Cardiac septum (tissue), 1 donor: ENCODE data around the gene CLIC5. TPM values are rescaled to one million over a fixed set of nuclear protein-coding genes. Genes with fewer than 3 reads are reported as not detected.

Source experiments
- DNase-seq: peaks from one replicate; pipeline ENCODE4 v3.0.0-alpha.2; 2020; ENCODE audit warnings: low spot score
- intact Hi-C: fragments of 100-400 bp; cut with DNase I; formaldehyde crosslinking; loops from one replicate; pipeline ENCODE4 v1.14.0; 2022
- total RNA-seq: library from RNA; stranded (reverse); fragmentation: NEBNext Ultra II Directional; extraction: Animal tissue kit (Norgen Biotek cat#: 25700); gene quantifications from one replicate; pipeline ENCODE4 v1.2.1, GENCODE V29; 2021
- donor health status: DM: no; HTN: no; CAD: no.

The CLIC5 gene
- total RNA-seq, 1 donor from 2014 or later: 376 TPM

DNA sequence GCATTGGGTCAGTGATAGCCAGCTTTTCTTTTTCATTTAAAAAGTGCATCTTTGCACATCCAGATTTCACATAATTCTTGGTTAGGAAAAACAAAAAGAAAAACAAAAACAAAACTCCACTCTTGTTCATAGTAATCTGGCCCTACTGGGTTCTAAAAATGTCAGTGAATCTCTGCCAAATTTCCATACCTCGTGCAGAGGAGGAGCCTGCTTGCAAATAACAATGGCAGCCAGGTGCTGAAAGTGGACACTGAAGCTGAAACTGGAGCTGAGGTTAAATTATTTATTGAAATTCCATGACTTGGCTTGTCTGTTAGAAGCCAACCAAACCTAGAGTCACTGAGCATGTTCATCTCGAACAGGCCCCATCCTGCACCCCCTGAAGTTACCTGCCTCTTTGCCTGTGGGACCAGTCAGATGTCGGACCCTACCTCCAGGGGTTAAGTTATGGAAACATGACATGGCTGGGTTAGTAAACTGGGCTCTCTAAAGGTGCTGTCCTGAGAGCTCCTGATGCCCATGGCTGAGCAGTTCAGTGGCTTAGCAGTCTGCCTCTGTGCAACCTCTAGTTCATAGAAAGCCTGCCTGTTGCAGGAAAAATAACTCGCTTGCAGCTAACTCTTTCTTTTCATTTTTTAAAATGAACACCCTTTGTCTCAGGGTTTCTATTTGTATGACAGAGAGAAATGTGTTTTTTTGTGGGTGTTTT lies 42.7 kb downstream of the CLIC5 start:
- intact Hi-C loops: loop anchor here (5.0 kb wide), 1 partner anchor 39 kb away; no protein-coding TSS in a partner anchor
- DNase-seq: no peak

DNA sequence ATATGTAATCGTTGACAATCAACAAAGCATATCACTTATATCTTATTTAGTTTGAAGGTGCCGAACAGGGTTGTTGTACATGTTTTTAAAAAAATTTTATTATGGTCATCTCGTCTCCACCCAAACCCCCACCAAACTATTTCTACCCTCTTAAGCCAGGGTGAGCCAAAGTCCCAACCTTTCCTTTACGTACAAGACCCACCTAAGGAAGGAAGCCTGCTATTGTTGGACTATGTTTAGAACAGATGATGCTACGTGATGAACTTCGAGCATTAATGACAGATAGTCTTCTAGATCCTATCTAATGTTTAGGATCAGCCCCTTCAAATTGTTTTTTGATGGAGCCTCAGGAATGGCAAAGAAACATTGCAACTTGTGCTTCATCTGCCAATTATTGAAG lies 44.4 kb downstream of the CLIC5 start:
- no peak for DNase-seq
- intact Hi-C loops: loop anchor here (5.0 kb wide), 1 partner anchor 41 kb away; no protein-coding TSS in a partner anchor

DNA sequence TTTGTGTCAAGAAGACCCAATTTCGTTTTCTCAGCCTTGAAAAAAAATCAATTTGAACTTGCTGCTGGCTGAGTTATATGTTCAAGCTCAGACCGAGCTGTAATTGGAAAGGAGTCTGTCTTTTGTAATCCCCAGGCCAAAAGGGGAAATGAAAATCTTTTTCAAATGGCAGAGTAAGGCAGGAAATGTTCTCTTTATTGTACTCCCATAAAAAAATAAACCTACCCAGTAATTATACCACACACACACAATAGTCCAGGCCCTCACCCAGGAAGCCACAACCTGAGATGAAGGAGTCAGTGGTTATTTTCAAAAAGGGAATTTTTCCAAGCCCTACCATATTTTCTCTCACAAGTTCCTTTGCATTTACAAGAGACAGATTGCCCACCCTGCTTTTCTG lies 45.3 kb downstream of the CLIC5 start:
- DNase-seq: no peak
- intact Hi-C loops: loop anchor here (5.0 kb wide), 1 partner anchor 42 kb away; no protein-coding TSS in a partner anchor

DNA sequence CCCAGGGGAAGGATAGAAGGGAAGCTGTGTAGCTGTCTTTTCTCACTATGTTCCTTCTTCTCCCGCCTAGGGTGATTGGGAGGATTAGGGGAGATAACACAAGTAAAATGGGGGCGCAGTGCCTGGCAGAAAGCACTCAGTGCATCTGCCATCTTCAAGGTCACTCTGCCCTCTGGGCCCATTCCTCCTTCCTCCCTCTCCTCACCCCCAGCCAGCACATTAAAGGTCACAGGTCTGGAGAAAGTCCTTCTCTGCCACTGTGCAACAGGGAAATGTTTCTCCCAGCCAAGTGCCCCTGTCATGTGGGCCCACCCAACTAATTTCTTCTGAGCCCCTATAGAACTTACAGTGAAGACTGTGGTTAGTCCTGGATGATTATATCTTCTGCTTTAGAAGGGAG lies 45.8 kb downstream of the CLIC5 start:
- DNase-seq: no peak
- intact Hi-C loops: loop anchor here (5.0 kb wide), 1 partner anchor 42 kb away; no protein-coding TSS in a partner anchor

DNA sequence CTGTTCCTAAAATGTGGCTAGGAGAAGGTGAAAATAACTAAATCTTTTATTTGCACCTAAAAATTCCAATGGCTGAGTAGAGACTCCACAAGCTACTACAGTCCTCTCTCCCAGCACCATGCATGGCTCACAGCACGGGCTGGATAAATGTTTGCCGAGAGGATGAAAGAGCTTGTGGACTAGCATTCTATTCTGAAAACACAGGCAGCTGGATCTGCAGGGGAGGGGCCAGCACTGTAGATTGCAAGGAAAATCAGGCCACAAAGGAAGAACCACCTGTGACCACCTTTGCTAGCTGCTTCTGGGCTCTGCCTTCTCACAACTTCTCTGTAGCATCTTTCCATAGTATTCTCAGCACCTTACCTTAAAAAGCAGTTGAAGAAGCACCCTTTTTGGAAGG lies 46.6 kb downstream of the CLIC5 start:
- no peak for DNase-seq
- intact Hi-C loops: no loop called here

DNA sequence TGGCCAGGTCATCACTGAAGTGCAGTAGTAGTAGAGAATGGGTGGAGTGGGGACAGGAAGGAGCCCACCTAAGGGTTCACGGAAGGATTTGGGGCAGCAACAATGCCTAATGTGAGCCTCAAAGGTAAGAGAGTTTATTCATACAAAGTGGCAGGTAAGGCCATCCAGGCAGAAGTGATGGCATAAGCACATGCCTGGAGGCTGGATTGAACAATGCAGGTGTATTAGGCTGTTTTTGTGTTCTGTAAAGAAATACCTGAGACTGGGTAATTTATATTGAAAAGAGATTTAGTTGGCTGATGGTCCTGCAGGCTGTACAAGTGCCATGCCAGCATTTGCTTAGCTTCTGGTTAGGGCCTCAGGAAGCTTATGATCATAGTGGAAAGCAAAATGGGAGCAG lies 48.3 kb downstream of the CLIC5 start:
- intact Hi-C loops: no loop called here
- DNase-seq: no peak

DNA sequence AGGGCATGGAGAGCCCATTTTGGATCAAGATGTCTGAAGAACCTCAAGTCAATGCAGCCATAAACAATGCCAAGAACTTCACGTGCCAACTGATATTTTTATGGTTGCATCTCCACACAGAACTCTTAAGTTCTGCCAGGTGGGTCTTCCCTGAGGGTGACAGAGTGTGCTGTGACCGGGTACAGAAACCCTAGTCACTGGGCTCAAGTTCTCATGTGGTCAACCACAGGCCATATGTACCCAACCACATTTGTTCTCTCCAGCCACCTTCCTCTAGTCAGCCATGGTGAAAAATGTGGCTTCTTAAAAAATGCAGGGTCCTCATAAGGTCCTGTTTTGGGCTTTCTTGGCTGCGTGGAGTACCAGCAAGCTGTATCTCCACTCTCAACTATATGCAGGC lies 48.9 kb downstream of the CLIC5 start:
- DNase-seq: no peak
- intact Hi-C loops: no loop called here

DNA sequence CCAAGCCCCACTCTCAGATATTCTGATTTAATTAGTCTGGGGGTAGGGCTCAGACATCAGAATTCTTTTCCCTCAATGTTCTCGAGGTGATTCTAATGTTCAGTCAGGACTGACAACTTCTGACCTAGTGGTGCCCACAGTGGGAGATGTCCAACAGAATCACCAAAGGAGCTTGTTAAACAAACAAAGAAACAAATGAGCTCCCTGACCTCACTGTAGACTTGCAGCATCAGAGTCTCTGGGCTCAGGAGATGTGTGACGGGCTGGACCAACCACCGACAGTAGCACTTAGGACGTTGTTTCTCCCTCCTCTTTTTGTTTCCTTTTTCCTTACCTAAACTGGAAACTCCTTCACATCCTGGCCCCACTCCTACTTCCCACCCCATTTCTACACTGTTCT lies 49.3 kb downstream of the CLIC5 start:
- intact Hi-C loops: no loop called here
- DNase-seq: no peak

DNA sequence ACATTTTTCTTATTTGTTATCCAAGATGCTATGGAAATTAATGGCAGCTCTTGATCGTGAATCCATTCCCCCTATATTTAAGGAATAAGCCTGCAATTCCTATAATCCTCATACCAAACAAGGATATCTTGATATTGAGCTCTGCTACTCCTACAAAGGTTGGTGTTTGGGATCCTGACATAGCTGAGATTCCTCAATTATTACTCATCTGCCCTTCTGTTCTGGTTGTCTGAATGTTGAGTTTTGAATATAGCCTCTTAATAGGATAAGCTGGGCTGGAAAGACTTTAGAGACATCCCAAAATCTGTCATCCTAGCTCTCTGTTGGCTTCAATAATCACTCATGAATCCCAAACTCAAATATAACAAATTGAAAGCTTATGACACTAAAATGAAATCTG lies 49.9 kb downstream of the CLIC5 start:
- intact Hi-C loops: no loop called here
- DNase-seq: no peak

DNA sequence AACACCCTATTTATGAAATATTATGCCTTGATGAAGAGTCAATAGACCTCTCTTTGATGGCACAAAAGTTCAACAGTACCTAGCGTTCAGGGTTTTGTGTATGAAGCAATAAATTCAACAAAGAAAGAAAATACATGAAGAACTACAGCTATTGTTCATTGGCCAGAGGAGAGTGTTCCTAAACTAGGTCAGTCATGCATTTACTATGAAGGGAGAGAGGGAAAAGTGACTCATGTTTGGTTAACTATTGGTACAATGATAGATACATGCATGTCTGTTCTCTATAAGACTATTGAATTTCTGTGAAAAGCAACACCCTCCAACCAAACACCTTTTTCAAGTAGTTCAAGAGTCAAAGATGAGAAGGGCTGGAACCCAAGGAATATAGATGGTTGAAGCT lies 50.7 kb downstream of the CLIC5 start:
- DNase-seq: no peak
- intact Hi-C loops: no loop called here

DNA sequence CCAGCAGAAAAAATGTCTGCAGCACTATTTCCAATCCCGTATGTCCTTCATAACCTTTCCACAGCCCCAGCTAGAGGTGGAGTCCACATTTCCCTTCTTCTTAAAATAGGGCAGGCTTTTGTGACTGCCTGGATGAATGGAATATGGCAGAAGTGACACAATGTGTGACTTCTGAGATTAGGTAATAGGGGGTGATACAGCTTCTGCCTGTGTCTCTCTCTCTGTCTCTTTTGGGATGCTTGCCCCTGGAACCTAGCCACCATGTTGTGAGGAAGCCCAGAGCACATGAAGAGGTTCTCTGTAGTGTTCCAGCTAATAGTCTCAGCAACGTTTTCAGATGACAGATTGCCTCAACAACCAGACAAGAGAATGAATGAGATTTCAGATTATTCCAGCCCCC lies 51.4 kb downstream of the CLIC5 start:
- intact Hi-C loops: no loop called here
- no peak for DNase-seq

DNA sequence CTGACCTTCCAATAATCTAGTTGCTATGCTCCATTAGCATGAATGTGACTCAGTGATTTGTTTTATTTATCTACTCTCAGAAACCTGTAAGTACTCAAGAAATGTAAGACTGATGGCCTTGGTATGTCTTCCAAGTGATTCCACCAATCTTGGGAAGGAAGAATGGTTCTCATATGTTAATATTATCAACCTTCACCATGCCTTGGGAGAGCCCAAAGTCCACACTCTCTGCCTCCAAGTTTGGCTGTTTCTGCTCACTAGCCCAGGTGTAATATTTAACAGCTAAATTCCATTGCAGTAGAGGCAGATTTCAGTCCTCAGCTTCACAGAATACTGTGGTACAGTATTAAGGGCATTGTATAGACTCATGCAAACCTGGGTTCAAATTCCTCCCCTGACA lies 51.8 kb downstream of the CLIC5 start:
- intact Hi-C loops: no loop called here
- DNase-seq: no peak

DNA sequence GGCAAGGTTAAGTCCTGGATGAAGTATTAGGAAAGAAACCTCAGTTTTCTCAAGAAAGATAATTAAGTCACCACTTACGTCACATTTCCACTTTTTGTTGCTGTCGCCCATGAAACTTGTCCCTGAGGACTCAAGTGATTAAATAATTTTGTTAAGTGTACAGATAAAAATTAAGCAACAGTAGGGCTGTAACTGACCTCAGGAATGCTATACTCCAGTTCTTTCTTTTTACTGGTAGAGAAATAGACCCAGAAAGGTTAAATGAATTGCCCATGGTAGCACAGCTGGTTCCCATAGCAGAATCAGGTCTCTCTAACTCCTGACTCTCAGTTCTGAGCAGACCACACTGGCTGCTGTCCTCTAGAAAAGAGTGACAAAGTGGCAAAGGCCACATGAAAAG lies 54.5 kb downstream of the CLIC5 start:
- no peak for DNase-seq
- intact Hi-C loops: no loop called here

DNA sequence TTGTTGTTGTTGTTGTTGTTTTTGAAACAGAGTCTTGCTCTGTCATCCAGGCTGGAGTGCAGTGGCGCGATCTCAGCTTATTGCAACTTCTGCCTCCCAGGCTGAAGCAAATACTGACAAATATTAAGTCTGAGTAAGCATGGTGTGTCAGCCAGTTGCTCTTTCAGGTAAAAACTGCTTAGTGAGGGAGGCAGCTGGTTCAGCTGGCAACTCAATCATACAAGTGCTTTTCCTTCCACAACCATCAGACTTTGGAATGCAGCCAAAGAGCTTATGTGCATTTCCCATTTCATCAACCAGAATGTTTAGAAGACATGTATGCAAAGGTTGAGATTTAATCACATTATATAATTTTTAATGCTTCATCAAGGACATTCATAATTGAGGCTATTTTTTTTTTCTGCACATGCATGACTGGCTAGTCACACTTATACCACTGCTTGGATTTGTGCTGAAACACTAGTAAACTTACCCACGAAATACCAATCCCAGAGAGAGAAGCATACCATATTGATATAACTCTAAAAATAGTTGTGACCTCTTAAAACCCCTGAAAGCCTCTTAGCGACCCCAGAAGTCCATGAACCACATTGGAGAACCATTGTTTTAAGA lies 56.0 kb downstream of the CLIC5 start:
- DNase-seq: no peak
- intact Hi-C loops: no loop called here

DNA sequence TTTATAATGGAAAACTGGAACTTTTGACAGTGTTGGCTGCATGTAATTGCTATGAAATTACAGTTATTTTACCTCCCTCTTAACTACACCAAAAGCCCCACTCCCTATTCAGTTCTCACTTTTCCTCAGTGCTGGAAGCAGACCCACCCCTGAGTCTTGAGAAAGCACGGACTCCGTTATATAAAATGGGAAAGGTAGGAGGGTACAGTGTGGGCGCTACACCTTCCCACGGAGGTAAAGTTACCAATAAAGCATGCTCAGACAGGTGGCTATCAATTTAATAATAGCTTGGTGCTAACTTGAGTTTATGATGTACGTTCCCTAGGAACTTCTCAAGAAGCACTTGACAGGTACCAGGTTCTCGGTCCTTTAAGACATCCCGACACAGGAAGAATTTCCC lies 59.0 kb downstream of the CLIC5 start:
- no peak for DNase-seq
- intact Hi-C loops: no loop called here

DNA sequence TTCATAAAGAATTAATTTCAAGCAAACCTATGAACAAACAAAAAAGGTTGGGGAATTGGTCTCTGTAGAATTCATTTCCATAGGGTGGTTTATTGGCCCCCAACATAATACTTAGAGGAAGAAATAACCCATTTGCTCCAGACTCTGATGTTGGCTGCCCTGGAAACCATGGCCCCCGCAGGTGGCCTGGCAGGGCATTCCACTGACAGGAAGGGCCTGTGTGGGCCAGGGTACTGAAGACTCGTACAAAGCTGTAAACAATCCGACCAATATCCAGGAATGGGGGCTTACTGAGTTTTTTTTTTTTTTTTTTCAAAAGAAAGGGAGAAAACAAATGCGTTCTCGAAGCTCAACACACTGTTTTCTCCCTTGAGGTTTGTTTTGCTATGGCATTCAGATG lies 59.5 kb downstream of the CLIC5 start:
- no peak for DNase-seq
- intact Hi-C loops: no loop called here

DNA sequence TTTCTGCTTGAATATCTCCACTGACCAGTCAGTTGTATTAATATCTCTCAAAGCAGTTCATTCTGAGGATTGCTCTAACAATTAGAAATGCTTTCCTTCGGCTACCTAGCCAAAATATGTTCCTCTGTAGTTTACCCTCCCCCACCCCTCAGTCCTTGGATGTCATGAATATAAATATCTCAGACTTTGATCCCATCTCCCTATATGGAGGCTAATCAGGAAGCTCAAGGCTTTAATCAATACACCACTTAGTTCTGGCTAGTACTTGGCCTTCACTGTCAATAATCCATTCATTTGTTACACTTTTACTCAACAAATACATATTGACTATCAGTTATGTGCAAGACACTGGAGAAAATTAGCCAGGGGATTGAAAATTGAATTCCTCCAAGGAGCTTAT lies 60.1 kb downstream of the CLIC5 start:
- intact Hi-C loops: no loop called here

DNA sequence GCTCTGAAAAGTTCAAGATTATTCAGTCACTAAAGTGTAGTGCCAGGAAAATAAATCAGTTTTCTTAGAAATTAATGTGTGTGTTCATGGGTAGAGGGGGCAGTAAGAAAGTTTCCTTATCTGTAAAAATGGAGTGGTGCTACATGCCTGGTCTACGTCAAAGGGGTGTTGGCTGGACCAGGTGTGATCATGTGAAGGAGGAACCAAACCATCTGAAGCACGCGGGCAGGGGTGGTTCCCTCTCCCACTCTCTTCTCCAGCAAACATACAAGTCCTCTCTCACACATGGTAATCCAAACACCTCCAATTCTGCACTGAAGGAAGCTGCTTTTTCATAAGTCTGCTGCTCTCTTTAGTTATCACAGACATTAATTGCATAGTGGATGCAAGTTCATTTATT lies 63.1 kb downstream of the CLIC5 start:
- DNase-seq: no peak
- intact Hi-C loops: no loop called here

More for the DNA sequence above, 60.1 kb downstream of the CLIC5 start:
- DNase-seq: no peak

DNA sequence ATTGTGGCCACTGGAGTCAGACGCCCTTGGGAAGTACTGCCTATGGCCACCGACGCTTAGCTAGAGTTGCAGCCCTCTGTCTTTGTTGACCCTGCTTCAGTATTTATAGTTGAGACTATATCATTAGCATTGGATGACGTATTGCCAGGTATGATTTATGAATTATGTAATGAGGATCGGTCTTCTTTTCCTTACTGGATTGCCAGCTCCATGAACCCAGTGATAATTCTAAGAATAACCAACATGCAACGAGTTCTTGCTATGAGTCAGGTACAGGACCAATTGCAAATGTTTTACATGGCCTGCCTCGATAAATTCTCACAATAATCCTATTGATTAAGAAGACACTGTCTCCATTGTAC lies 63.5 kb downstream of the CLIC5 start:
- intact Hi-C loops: no loop called here
- DNase-seq: no peak

DNA sequence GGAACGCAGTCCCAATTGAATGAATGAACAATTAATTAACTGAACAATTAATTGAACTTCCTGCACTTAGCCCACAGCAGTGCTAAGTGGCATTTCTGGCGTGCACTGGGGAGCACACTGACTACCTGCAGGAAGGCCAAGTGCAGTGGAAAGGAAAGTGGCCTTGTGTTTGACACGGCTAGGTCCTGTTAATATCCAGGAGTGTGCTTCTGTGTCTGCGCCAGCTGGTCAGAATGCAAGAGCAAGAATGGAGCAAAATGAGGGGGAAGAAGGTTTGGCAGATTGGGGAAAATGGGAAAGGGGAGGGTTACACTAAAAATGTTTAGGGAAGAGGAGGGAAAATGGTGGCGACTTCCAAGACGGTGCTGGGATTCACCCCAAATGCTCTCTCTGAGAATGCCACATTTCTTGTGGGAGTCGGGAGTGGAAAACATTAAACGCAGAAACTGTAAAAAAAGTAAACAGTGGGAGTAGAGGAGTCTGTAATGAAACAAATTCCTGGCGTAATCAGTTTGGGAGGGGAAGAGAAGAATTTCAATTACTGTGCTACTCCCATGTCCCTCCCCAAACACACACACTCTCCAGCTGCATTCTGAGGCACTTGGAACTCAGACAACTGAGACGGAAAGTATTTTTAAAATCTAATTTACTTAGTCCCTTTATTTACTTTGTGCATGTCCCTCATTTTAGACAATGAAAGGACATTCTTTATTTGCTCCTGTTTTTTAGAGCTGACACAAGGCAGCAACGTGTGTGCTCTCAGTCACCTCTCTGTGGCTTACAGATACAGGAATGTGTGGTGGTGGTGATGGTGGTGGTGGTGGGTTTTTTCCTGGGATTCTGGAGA lies 64.1 kb downstream of the CLIC5 start:
- intact Hi-C loops: no loop called here
- no peak for DNase-seq

DNA sequence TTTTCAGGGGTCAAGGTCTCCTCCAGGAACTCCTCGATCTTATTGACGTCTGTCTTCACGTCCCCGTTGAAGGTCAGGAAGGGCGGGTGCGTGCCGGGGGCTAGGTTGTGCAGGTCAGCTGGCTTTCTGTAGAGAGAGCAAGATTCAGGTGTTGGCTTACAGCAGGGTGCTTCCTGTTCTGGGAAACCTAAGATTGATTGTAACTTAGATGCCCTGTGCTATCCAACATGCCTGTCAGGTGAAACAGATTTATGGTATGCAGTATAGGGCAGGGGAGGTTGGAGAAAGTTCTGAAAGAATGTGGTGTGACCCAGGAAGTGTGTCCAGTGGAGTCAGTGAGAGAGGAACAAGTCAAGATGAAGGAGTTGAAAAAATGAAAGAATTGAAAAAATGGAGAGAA lies 66.4 kb downstream of the CLIC5 start:
- intact Hi-C loops: no loop called here
- no peak for DNase-seq
